Naive thymus-derived CD4-positive, alpha-beta T cell (primary cell): ENCODE measurements around the gene CLSTN1. TPM values are rescaled to one million over a fixed set of nuclear protein-coding genes. Genes with fewer than 3 reads are reported as not detected.
A peak's percentile ranks its signal among the peaks of the same experiment; 100 is the strongest.

Experiments
- ATAC-seq: fragments of 150-1000 bp; cut with Tn5 transposase; 2 replicates; pipeline ENCODE4 v1.10.0; 2021; ENCODE audit warnings: mild to moderate bottlenecking, moderate library complexity
- CTCF ChIA-PET: fragments of 350-600 bp; sonication (Branson Sonifier 250); formaldehyde crosslinking; loops from one replicate; lab custom pipeline; 2021; ENCODE audit warnings: antibody characterized with exemption; lab: Charles Lee
- POLR2A ChIA-PET: fragments of 350-600 bp; sonication (Branson Sonifier 250); formaldehyde crosslinking; loops from one replicate; lab custom pipeline; 2021; ENCODE audit warnings: antibody characterized with exemption, inconsistent platforms; lab: Charles Lee
- DNase-seq, 9 donors: peaks; one replicate each; pipeline versions ENCODE4 v3.0.0 to v3.0.0-alpha.2; 2020 to 2022; ENCODE audit warnings: mixed read lengths in 1 of 9
- H3K27ac ChIP-seq: one replicate; pipeline ENCODE4 v1.7.0; 2013; ENCODE audit warnings: mild to moderate bottlenecking, low read depth, low read length, moderate library complexity
- H3K27me3 ChIP-seq, 2 donors: one replicate each; pipeline ENCODE4 v1.7.0; 2013; ENCODE audit warnings: low read length in 2 of 2, mild to moderate bottlenecking in 2 of 2, moderate library complexity in 2 of 2; ENCODE audit not compliant: control insufficient read depth in 2 of 2, insufficient read depth in 2 of 2
- H3K36me3 ChIP-seq, 3 experiments: 1 replicate in 2 of 3; 2 replicates in 1 of 3; pipeline ENCODE4 v1.7.0; 2013; ENCODE audit warnings: low read length in 3 of 3, mild to moderate bottlenecking in 3 of 3, moderate library complexity in 1 of 3; ENCODE audit not compliant: insufficient read depth in 3 of 3, control insufficient read depth in 2 of 3
- H3K4me1 ChIP-seq, 2 donors: one replicate each; pipeline ENCODE4 v1.7.0; 2013; ENCODE audit warnings: low read length in 2 of 2, mild to moderate bottlenecking in 2 of 2, moderate library complexity in 1 of 2; ENCODE audit not compliant: control insufficient read depth in 2 of 2, insufficient read depth in 2 of 2
- H3K4me3 ChIP-seq: 2 replicates; pipeline ENCODE4 v1.7.0; 2013; ENCODE audit warnings: mild to moderate bottlenecking, low read length
- H3K9me3 ChIP-seq, 3 experiments: 1 replicate in 2 of 3; 2 replicates in 1 of 3; pipeline ENCODE4 v1.7.0; 2013; ENCODE audit warnings: low read length in 3 of 3; ENCODE audit not compliant: control insufficient read depth in 2 of 3
- H3K27ac Mint-ChIP-seq, 9 donors: one replicate each; pipeline ENCODE4 v1.8.0; 2020 to 2022; ENCODE audit warnings: mixed read lengths in 9 of 9, mild to moderate bottlenecking in 8 of 9, moderate library complexity in 5 of 9, inconsistent platforms in 2 of 9
- H3K27me3 Mint-ChIP-seq, 5 donors: one replicate each; pipeline ENCODE4 v1.8.0; 2021 to 2022; ENCODE audit warnings: mixed read lengths in 5 of 5, mild to moderate bottlenecking in 1 of 5
- H3K36me3 Mint-ChIP-seq, 5 donors: one replicate each; pipeline ENCODE4 v1.8.0; 2020 to 2022; ENCODE audit warnings: mixed read lengths in 5 of 5, mild to moderate bottlenecking in 3 of 5, inconsistent platforms in 1 of 5
- H3K4me1 Mint-ChIP-seq, 7 donors: one replicate each; pipeline ENCODE4 v1.8.0; 2020 to 2022; ENCODE audit warnings: mixed read lengths in 7 of 7, mild to moderate bottlenecking in 3 of 7, inconsistent platforms in 1 of 7
- H3K4me3 Mint-ChIP-seq, 10 donors: one replicate each; pipeline ENCODE4 v1.8.0; 2020 to 2022; ENCODE audit warnings: mild to moderate bottlenecking in 10 of 10, mixed read lengths in 10 of 10, moderate library complexity in 6 of 10, inconsistent platforms in 2 of 10
- H3K9me3 Mint-ChIP-seq, 11 donors: one replicate each; pipeline ENCODE4 v1.8.0; 2020 to 2022; ENCODE audit warnings: mixed read lengths in 11 of 11, mild to moderate bottlenecking in 4 of 11, inconsistent platforms in 1 of 11, moderate library complexity in 1 of 11
- intact Hi-C, 2 donors: fragments of 100-400 bp; cut with micrococcal nuclease; formaldehyde crosslinking; loops; one replicate each; pipeline ENCODE4 v1.15.1; 2023
- polyA plus RNA-seq, 2 donors: library from polyadenylated mRNA; unstranded; fragments of 300-500 nt; fragmentation: Illumina TruSeq; gene quantifications; one replicate each; pipeline ENCODE4 v1.2.3, GENCODE V29; 2021
- total RNA-seq, 6 experiments: library from RNA in 5 of 6; stranded (reverse) in 5 of 6; gene quantifications; 1 replicate in 5 of 6; 2 replicates in 1 of 6; pipeline ENCODE4 v1.2.3 and lab custom pipeline; 2021 to 2026

CLSTN1 gene
- total and polyA plus RNA-seq, 7 experiments from 2014 or later = 16.9 to 116 (median 78.3) TPM

DNA sequence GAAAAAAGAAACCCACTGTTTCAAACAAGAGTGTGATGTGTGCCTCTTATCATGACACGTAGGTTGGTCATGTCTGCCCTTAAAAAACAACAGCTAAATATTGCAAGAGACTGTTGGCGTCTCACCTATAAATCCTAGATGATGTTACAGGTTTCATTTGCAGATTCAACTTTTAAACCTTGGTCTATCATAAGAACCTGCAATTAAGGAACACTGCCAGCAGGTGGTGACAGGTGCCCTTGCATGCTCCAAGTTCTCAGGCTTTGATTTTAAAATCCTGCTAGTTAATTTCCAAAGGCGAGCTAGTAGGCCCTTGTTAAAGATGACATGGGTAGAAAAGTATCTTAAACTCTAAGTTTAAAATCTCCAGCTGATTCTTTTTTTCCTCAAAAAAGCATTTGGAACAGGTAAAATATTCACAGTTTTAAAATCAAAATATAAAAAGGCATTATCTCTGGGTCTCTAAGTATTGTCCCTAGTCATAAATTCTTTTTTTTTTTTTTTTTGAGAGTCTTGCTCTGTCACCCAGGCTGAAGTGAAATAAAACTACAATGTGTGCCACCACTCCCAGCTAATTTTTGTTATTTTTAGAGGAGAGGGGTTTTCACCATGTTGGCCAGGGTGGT is 39.1 kb downstream of the CLSTN1 start:
- no peaks in the 10 kb centered on the region for H3K9me3 Mint-ChIP-seq
- H3K36me3 ChIP-seq = no peaks in the 10 kb centered on the region
- no peaks in the 10 kb centered on the region for H3K9me3 ChIP-seq
- peaks cover 11 to 41% (median 32%) of the 10 kb centered on the region in 7 donors for H3K4me1 Mint-ChIP-seq
- DNase-seq (peak; percentile 29 to 78 (median 71)), ATAC-seq (peak; percentile 65)
- peak overlapping the region in 2 of 10 donors; percentile 28 to 38 for H3K4me3 Mint-ChIP-seq
- no peak overlapping the region for H3K4me3 ChIP-seq
- CTCF ChIA-PET = interaction anchor here (0.6 to 5.5 kb wide), 21 partner anchors 9 to 269 kb away, joined by 3 to 82 read pairs (median 4); no protein-coding TSS in a partner anchor
- peaks cover 0 to 10% (median 5%) of the 10 kb centered on the region in 5 donors for H3K36me3 Mint-ChIP-seq
- POLR2A ChIA-PET = interaction anchor here (0.6 to 1.9 kb wide), 6 partner anchors 14 to 156 kb away, joined by 3 to 11 read pairs (median 4); no protein-coding TSS in a partner anchor
- intact Hi-C loops = loop anchor here (1.0 to 10.0 kb wide), 7 partner anchors 39 to 289 kb away; partner anchors contain the start of genes UBE4B (in 2 of the 2) and CLSTN1 (in 1 of the 2)
- no peak overlapping the region for H3K27ac ChIP-seq
- H3K27me3 ChIP-seq = no peaks in the 10 kb centered on the region
- peaks cover 11 to 17% of the 10 kb centered on the region in 2 donors for H3K4me1 ChIP-seq
- peak overlapping the region in 5 of 9 donors; percentile 23 to 76 (median 49) for H3K27ac Mint-ChIP-seq
- no peaks in the 10 kb centered on the region for H3K27me3 Mint-ChIP-seq

DNA sequence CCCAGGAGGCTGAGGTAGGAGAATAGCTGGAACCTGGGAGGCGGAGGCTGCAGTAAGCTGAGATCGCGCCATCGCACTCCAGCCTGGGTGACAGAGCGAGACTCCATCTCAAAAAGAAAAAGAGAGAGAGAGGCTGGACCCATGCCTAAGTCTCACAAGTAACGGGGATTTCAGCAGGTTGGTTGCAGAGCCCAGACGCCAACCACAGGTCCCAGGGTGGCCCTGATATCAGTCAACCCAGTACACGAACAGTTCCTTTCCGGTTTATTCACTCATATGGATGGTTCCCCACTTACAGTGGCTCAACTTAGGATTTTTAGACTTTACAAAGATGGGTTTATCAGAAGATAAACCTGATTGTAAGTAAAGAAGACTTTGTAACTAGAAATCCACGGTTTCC is 40.9 kb downstream of the CLSTN1 start:
- H3K27ac Mint-ChIP-seq = no peak overlapping the region
- Histone ChIP-seq H3K27ac (no peak overlapping the region), H3K4me3 (no peak overlapping the region), H3K9me3 (no peaks in the 10 kb centered on the region), H3K36me3 (no peaks in the 10 kb centered on the region), H3K27me3 (no peaks in the 10 kb centered on the region), H3K4me1 (peaks cover 8 to 12% of the 10 kb centered on the region in 2 donors)
- H3K9me3 Mint-ChIP-seq = no peaks in the 10 kb centered on the region
- no peak for ATAC-seq
- peaks cover 10 to 34% (median 25%) of the 10 kb centered on the region in 7 donors for H3K4me1 Mint-ChIP-seq
- POLR2A ChIA-PET = no interaction called here
- no peaks in the 10 kb centered on the region for H3K27me3 Mint-ChIP-seq
- no peak for DNase-seq
- H3K4me3 Mint-ChIP-seq = no peak overlapping the region
- H3K36me3 Mint-ChIP-seq = peaks cover 0 to 3% (median 0%) of the 10 kb centered on the region in 5 donors
- CTCF ChIA-PET = interaction anchor here (1.1 to 1.9 kb wide), 3 partner anchors 83 to 167 kb away, joined by 3 to 12 read pairs (median 5); no protein-coding TSS in a partner anchor
- intact Hi-C loops = loop anchor here in 1 of 2 donors (10.0 kb wide), 1 partner anchor 252 kb away; the partner anchor contains the start of gene UBE4B

DNA sequence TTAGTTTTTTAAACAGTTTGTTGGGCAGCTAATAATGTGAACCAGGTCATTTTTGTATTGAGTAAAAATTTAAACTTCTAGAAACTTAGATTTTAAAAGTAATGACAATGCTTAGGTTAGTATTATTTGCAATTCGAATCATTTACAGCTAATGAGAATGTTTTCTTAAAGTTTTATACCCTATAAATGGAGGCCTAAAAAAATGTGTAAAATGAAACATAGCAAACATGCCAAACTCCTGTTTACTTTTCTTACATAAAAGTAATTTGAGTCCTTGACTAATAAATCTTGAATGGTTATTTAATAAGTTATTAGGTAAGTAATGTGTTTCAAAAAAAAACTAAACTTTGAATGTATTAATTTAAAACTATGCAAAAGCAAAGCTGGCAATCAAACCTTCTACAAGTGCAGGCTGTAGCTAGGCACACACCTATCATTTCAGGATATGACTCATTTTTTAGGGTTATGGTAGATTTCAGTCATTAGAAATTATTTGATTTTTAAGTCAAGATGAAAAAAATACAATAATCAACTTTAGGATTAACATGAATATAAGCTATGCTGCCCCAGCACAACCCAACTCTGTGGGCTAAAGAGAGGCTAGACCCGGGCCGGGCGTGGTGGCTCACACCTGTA is 41.5 kb downstream of the CLSTN1 start:
- ChIA-PET CTCF (interaction anchor here (0.6 to 1.9 kb wide), 4 partner anchors 84 to 586 kb away, joined by 3 to 12 read pairs (median 4); no protein-coding TSS in a partner anchor), POLR2A (no interaction called here)
- no peaks in the 10 kb centered on the region for H3K9me3 Mint-ChIP-seq
- ATAC-seq (no peak), DNase-seq (no peak)
- Histone ChIP-seq H3K4me1 (peaks cover 6 to 8% of the 10 kb centered on the region in 2 donors), H3K4me3 (no peak overlapping the region), H3K9me3 (no peaks in the 10 kb centered on the region), H3K36me3 (no peaks in the 10 kb centered on the region), H3K27ac (no peak overlapping the region), H3K27me3 (no peaks in the 10 kb centered on the region)
- peaks cover 3 to 32% (median 21%) of the 10 kb centered on the region in 7 donors for H3K4me1 Mint-ChIP-seq
- no peak overlapping the region for H3K27ac Mint-ChIP-seq
- no peaks in the 10 kb centered on the region for H3K36me3 Mint-ChIP-seq
- intact Hi-C loops = loop anchor here in 1 of 2 donors (10.0 kb wide), 1 partner anchor 253 kb away; the partner anchor contains the start of gene UBE4B
- no peak overlapping the region for H3K4me3 Mint-ChIP-seq
- H3K27me3 Mint-ChIP-seq = no peaks in the 10 kb centered on the region

DNA sequence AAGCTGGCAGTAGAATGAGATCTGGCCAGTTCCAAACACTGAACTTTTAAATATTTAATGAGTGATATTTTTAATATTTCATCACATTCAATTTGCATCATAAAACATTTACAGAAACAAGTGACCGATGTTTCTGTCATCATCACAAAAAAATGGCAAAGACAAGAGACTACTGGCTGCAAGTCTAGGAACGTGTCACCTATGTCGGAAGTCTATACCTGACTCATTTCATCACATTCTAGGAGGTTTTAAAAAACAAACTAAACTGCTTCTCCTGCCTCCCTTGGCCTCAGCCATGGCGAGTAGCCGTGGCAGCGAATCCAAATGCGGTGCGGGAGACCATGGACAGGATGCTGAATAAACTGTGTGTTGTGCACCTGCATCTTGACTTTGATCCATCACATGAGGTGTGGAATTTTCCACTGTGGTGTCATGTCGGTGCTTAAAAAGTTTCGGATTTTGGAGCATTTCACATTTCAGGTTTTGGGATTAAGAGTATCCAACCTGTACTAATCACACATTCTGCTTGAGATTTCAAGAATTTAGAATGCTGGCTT is 43.1 kb downstream of the CLSTN1 start:
- ChIA-PET CTCF (no interaction called here), POLR2A (no interaction called here)
- no peaks in the 10 kb centered on the region for H3K27me3 Mint-ChIP-seq
- no peak for DNase-seq
- Histone ChIP-seq H3K9me3 (no peaks in the 10 kb centered on the region), H3K4me1 (no peaks in the 10 kb centered on the region), H3K27me3 (no peaks in the 10 kb centered on the region), H3K27ac (no peak overlapping the region), H3K4me3 (no peak overlapping the region), H3K36me3 (no peaks in the 10 kb centered on the region)
- no peaks in the 10 kb centered on the region for H3K9me3 Mint-ChIP-seq
- ATAC-seq = no peak
- H3K36me3 Mint-ChIP-seq = peaks cover 0 to 3% (median 0%) of the 10 kb centered on the region in 5 donors
- intact Hi-C loops = loop anchor here in 1 of 2 donors (10.0 kb wide), 1 partner anchor 254 kb away; the partner anchor contains the start of gene UBE4B
- no peak overlapping the region for H3K27ac Mint-ChIP-seq
- no peak overlapping the region for H3K4me3 Mint-ChIP-seq
- H3K4me1 Mint-ChIP-seq = peaks cover 5 to 35% (median 24%) of the 10 kb centered on the region in 7 donors

DNA sequence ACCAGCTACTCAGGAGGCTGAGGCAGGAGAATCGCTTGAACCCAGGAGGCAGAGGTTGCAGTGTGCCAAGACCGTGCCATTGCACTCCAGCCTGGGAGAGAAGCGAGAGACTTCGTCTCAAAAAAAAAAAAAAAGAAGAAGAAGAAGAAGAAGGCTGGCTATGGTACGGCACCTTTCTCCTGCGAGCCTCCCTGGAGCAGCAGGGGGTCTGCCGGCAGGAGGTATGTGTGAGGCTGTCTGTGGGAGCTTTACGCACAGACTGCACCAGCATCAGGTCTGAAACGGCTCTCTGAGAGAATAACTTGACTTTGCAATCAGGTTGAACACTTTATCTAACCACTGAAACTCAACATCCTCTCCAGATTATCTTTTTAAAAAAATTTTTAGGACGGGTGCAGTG is 44.9 kb downstream of the CLSTN1 start:
- Mint-ChIP-seq H3K27me3 (no peaks in the 10 kb centered on the region), H3K4me3 (no peak overlapping the region), H3K4me1 (peaks cover 5 to 33% (median 30%) of the 10 kb centered on the region in 7 donors), H3K36me3 (peaks cover 0 to 3% (median 0%) of the 10 kb centered on the region in 5 donors), H3K27ac (no peak overlapping the region), H3K9me3 (no peaks in the 10 kb centered on the region)
- ChIA-PET POLR2A (interaction anchor here (0.8 kb wide), 1 partner anchor 58 kb away, joined by 3 read pairs; no protein-coding TSS in a partner anchor), CTCF (interaction anchor here (0.6 to 1.1 kb wide), 5 partner anchors 8 to 1351 kb away, joined by 3 to 5 read pairs (median 3); no protein-coding TSS in a partner anchor)
- Histone ChIP-seq H3K27ac (no peak overlapping the region), H3K27me3 (no peaks in the 10 kb centered on the region), H3K9me3 (no peaks in the 10 kb centered on the region), H3K4me1 (no peaks in the 10 kb centered on the region), H3K4me3 (no peak overlapping the region), H3K36me3 (no peaks in the 10 kb centered on the region)
- ATAC-seq = no peak
- intact Hi-C loops = no loop called here
- no peak for DNase-seq

DNA sequence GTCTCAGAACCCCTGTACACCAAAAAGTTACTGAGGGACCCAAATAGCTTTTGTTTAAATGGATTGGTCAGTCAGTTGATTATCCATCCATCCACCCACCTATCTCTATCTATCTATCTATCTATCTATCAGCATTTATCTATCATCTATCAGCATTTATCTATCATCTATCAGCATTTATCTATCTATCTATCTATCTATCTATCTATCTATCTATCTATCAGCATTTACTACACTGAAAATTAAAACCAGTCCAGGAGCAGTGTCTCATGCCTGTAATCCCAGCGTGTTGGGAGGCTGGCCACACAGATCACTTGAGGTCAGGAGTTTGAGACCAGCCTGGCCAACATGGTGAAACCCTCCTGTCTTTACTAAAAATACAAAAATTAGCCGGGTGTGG is 47.1 kb downstream of the CLSTN1 start:
- H3K27me3 Mint-ChIP-seq = no peaks in the 10 kb centered on the region

More for the DNA sequence above, 47.1 kb downstream of the CLSTN1 start:
- intact Hi-C loops = no loop called here
- peak overlapping the region in 1 of 9 donors; percentile 38 for H3K27ac Mint-ChIP-seq
- no peaks in the 10 kb centered on the region for H3K9me3 Mint-ChIP-seq
- no peak overlapping the region for H3K4me3 Mint-ChIP-seq
- H3K27ac ChIP-seq = no peak overlapping the region
- no peak for DNase-seq
- peaks cover 5 to 37% (median 30%) of the 10 kb centered on the region in 7 donors for H3K4me1 Mint-ChIP-seq
- no peak overlapping the region for H3K4me3 ChIP-seq
- peaks cover 5 to 12% (median 10%) of the 10 kb centered on the region in 5 donors for H3K36me3 Mint-ChIP-seq
- ChIA-PET POLR2A (no interaction called here), CTCF (interaction anchor here (0.6 kb wide), 1 partner anchor 23 kb away, joined by 4 read pairs; no protein-coding TSS in a partner anchor)
- no peak for ATAC-seq
- H3K4me1 ChIP-seq = no peaks in the 10 kb centered on the region
- no peaks in the 10 kb centered on the region for H3K9me3 ChIP-seq
- no peaks in the 10 kb centered on the region for H3K27me3 ChIP-seq
- H3K36me3 ChIP-seq = peaks cover 4 to 11% (median 11%) of the 10 kb centered on the region in 3 experiments
